ACHN (cell line): Measurements from ENCODE around the gene KRTAP10-11.
"Not testable (repeated sequence)": the region's sequence is repeated elsewhere in the genome, so short reads cannot be mapped to it uniquely, and the experiment has no call there.

Source experiments
- DNase-seq: peaks from one replicate; pipeline ENCODE4 v3.0.0-alpha.2; 2015
- in situ Hi-C: cut with HindIII; loops from 2 replicates; pipeline ENCODE4 v1.10.0; 2017; ENCODE audit warnings: low sequenced_read_pairs, low pct_ligation_motif_present, low pct_unique_long_range_greater_than_20kb

KRTAP10-11 gene, protein sequence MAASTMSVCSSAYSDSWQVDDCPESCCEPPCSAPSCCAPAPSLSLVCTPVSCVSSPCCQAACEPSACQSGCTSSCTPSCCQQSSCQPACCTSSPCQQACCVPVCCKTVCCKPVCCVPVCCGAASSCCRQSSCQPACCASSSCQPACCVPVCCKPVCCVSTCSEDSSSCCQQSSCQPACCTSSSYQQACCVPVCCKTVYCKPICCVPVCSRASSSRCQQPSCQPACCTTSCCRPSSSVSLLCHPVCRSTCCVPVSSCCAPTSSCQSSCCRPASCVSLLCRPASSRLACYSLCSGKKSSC

DNA sequence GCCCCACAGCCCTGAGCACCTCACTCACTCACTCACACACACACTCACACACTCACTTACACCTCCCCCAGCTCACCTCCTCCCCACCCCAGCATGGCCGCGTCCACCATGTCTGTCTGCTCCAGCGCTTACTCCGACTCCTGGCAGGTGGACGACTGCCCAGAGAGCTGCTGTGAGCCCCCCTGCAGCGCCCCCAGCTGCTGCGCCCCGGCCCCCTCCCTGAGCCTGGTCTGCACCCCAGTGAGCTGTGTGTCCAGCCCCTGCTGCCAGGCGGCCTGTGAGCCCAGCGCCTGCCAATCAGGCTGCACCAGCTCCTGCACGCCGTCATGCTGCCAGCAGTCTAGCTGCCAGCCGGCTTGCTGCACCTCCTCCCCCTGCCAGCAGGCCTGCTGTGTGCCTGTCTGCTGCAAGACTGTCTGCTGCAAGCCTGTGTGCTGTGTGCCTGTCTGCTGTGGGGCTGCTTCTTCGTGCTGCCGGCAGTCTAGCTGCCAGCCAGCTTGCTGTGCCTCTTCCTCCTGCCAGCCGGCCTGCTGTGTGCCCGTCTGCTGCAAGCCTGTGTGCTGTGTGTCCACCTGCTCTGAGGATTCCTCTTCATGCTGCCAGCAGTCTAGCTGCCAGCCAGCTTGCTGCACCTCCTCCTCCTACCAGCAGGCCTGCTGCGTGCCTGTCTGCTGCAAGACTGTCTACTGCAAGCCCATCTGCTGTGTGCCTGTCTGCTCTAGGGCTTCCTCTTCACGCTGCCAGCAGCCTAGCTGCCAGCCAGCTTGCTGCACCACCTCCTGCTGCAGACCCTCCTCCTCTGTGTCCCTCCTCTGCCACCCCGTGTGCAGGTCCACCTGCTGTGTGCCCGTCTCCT lies at the start of gene KRTAP10-11:
Gene KRTAP10-11 (plus strand): TSS at position 49 of the 856 bp plus-strand sequence. CDS start 45 bp downstream, at position 94.
- in situ Hi-C loops, DNase-seq: not testable (repeated sequence)

DNA sequence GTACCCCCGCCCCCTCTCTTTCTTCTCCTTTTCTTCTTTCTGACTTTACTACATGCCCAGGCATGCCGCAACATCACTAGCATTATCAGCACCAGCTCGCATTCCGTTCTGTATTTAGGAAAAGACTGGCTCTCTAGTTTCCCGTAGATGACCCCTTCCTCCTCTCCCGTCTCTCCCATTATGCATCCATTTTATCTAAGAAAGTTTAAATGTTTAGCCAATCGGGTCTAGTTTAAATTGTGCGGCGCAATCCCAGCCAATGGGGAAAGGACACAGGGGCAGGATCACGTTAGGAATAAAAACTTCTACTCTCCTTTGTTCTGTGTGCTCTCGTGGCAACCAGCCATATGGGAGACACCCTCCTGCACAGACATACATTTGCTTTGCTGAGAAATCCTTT lies 48.2 kb upstream of the KRTAP10-11 start:
- in situ Hi-C loops: no loop called here
- DNase-seq: no peak

GRCh38 chr21:44599264-44600029 lies 46.8 kb upstream of the KRTAP10-11 start:
- in situ Hi-C loops: no loop called here
- DNase-seq: no peak

DNA sequence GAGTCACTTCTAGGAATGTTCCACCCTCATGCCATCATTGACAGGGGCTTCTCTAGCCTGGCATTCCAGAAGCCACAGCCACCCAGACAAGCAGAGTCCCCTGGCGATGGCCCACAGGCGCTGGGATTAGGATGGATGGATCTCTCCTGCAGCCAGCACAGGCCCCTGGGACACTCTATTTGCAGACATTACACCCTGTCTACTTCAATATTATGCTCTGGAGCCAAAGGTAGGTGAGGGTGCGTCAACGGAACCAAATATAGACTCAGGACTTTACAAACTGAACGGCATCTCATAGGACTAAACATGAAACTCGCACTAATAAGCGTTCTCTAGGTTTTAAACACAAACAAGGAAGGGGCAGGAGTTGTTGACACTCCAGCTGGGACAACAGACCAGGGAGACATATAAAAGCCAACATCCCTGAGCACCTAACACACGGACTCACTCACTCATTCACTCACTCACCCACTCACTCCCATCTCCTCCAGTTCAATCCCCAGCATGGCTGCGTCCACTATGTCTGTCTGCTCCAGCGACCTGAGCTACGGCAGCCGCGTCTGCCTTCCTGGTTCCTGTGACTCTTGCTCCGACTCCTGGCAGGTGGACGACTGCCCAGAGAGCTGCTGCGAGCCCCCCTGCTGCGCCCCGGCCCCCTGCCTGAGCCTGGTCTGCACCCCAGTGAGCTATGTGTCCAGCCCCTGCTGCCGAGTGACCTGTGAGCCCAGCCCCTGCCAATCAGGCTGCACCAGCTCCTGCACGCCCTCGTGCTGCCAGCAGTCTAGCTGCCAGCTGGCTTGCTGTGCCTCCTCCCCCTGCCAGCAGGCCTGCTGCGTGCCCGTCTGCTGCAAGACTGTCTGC lies 45.9 kb upstream of the KRTAP10-11 start, which contains the start of gene KRTAP10-7:
Gene KRTAP10-7 (plus strand): TSS at position 480 of the 861 bp plus-strand sequence. CDS start 25 bp downstream, at position 505.
- DNase-seq, in situ Hi-C loops: not testable (repeated sequence)

- in situ Hi-C loops: not testable (repeated sequence)
Observed at GRCh38 chr21:44601091-44601490, 45.1 kb upstream of the KRTAP10-11 start.

GRCh38 chr21:44601596-44602462 lies 44.4 kb upstream of the KRTAP10-11 start:
- in situ Hi-C loops: no loop called here
- DNase-seq: no peak

More at GRCh38 chr21:44601091-44601490, 45.1 kb upstream of the KRTAP10-11 start:
- not testable (repeated sequence) for DNase-seq

DNA sequence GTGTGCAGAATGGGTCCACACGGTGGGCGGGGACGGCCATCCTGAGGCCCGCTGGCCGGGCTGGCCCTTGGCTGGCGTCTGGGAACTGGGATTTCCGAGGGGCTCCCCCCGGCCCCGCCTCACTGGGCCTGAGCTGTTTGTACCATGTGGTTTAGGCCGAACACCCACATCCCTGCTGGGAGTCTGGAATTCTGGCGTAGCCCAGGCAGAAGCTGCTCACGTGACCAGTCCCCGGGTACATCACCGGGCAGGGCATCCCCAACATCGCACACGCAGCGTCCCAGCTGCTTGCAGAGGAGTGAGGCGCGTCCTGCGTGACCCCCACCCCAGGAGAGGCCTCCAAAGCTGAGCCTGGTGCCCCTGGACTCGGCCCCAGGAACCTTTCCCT lies 43.8 kb upstream of the KRTAP10-11 start:
- DNase-seq: no peak
- in situ Hi-C loops: no loop called here

- in situ Hi-C loops: no loop called here
- DNase-seq: no peak
Observed at GRCh38 chr21:44603109-44603875, 42.9 kb upstream of the KRTAP10-11 start.

DNA sequence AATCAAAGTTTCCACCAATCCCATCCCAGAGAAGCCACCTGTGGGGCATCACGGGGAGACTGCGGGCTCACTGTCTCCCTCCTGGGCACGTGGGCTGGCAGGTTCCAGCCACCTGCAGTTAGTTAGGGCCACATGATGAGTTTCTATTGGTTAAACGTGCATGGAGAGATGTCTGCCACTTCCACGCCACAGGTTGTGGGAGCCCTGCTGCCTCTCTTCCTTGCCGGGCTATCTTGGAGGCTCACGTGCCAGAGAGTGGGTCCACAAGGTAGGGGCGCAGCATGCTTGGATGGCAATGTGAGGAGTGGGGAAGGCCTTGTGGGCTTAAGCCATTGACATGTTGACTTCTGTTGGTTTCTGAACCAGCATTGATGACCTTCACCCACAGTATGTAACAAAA lies 42.3 kb upstream of the KRTAP10-11 start:
- DNase-seq: no peak

GRCh38 chr21:44606495-44606894 lies 39.7 kb upstream of the KRTAP10-11 start:
- in situ Hi-C loops: no loop called here
- no peak for DNase-seq

More for the DNA sequence above, 42.3 kb upstream of the KRTAP10-11 start:
- in situ Hi-C loops: no loop called here

- no peak for DNase-seq
- in situ Hi-C loops: no loop called here
Observed at GRCh38 chr21:44609193-44609592, 37.0 kb upstream of the KRTAP10-11 start.

- DNase-seq, in situ Hi-C loops: not testable (repeated sequence)
Observed at GRCh38 chr21:44610157-44610843, 35.9 kb upstream of the KRTAP10-11 start.

DNA sequence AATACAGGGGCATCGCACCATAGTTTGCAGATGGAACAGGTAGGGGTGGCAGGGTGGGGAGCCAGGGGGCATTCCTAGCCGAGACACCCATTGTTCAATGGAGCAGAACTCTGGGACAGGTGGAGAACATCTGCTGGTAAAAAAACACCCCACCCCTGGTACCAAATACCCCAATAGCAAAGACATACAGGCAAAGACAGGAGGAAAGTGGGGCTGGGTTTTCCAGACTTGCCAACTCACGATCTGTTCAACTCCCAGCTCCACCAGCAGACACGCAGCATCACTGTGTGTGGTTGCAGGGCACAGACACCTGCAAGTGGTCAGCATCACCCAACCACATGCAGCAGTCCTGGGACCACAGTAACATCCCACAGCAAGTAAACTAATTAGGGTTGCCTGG lies 34.7 kb upstream of the KRTAP10-11 start:
- in situ Hi-C loops: no loop called here

GRCh38 chr21:44612029-44612486 lies 34.2 kb upstream of the KRTAP10-11 start, which contains the start of gene KRTAP10-8:
TSS of gene KRTAP10-8 (plus strand) at chr21:44612079. CDS start at chr21:44612101, 22 bp downstream.
- no peak for DNase-seq
- in situ Hi-C loops: no loop called here

More for the DNA sequence above, 34.7 kb upstream of the KRTAP10-11 start:
- DNase-seq: no peak

- no peak for DNase-seq
- in situ Hi-C loops: no loop called here
Observed at GRCh38 chr21:44612669-44613229, 33.5 kb upstream of the KRTAP10-11 start.
